Progenitor cell of endocrine pancreas (in vitro differentiated cells): ENCODE measurements around the gene BBS1. TPM values are rescaled to one million over a fixed set of nuclear protein-coding genes. Genes with fewer than 3 reads are reported as not detected.
"Not testable (repeated sequence)": the region's sequence is repeated elsewhere in the genome, so short reads cannot be mapped to it uniquely, and the experiment has no call there.

Experiments
- DNase-seq: peaks from one replicate; pipeline ENCODE4 v3.0.0; 2021; ENCODE audit warnings: low spot score; ENCODE audit not compliant: unreplicated experiment
- H3K27ac Mint-ChIP-seq: 2 replicates; pipeline ENCODE4 v1.8.0; 2021; ENCODE audit warnings: mild to moderate bottlenecking, moderate library complexity, mixed read lengths
- H3K27me3 Mint-ChIP-seq: 2 replicates; pipeline ENCODE4 v1.8.0; 2021; ENCODE audit warnings: mixed read lengths
- H3K36me3 Mint-ChIP-seq: 2 replicates; pipeline ENCODE4 v1.8.0; 2022; ENCODE audit warnings: mixed read lengths; ENCODE audit not compliant: insufficient read depth
- H3K4me1 Mint-ChIP-seq: 2 replicates; pipeline ENCODE4 v1.8.0; 2021; ENCODE audit warnings: low read depth, mixed read lengths
- H3K4me3 Mint-ChIP-seq: 2 replicates; pipeline ENCODE4 v1.8.0; 2021; ENCODE audit warnings: low read depth, mild to moderate bottlenecking, moderate library complexity, mixed read lengths
- H3K9me3 Mint-ChIP-seq: 2 replicates; pipeline ENCODE4 v1.8.0; 2021; ENCODE audit warnings: low read depth, mixed read lengths
- total RNA-seq: library from RNA; stranded (reverse); gene quantifications from 2 replicates; pipeline ENCODE4 v1.2.1, GENCODE V29; 2021
- TF ChIP-seq, protein P1 (sequence below): fragments of 200-600 bp; sonication (generic); IDR thresholded peaks from one replicate; pipeline ENCODE4 v1.5.0; 2021; ENCODE audit warnings: antibody characterized with exemption, mild to moderate bottlenecking; ENCODE audit not compliant: unreplicated experiment

The BBS1 gene
- total RNA-seq, 1 donor from 2014 or later, result 80.3 TPM

DNA sequence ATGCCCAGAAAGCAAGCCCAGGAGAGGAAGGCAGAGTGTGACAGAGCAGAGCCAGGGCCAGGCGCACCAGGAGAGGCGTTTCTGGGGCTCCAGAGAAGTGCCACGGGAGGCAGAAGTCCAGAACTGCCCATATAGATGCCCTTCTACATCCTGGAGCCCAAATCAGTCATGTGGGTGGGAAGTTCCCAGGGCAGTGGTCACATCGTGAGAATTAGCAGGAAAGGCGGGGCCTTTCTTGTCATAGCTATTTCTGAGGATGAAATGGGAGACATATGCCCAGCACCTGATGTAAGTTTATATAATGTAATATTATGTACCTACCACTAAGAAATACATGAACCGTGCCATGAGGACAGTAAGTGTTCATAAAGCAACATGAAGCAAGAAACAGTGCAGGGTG lies 22.3 kb downstream of the BBS1 start:
- Mint-ChIP-seq H3K4me1 (peaks cover 2% of the 10 kb centered on the region), H3K4me3 (no peak overlapping the region), H3K9me3 (no peaks in the 10 kb centered on the region), H3K27me3 (no peaks in the 10 kb centered on the region), H3K36me3 (peaks cover 20% of the 10 kb centered on the region), H3K27ac (no peak overlapping the region)
- TF ChIP-seq, protein P1, sequence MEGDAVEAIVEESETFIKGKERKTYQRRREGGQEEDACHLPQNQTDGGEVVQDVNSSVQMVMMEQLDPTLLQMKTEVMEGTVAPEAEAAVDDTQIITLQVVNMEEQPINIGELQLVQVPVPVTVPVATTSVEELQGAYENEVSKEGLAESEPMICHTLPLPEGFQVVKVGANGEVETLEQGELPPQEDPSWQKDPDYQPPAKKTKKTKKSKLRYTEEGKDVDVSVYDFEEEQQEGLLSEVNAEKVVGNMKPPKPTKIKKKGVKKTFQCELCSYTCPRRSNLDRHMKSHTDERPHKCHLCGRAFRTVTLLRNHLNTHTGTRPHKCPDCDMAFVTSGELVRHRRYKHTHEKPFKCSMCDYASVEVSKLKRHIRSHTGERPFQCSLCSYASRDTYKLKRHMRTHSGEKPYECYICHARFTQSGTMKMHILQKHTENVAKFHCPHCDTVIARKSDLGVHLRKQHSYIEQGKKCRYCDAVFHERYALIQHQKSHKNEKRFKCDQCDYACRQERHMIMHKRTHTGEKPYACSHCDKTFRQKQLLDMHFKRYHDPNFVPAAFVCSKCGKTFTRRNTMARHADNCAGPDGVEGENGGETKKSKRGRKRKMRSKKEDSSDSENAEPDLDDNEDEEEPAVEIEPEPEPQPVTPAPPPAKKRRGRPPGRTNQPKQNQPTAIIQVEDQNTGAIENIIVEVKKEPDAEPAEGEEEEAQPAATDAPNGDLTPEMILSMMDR, result no peak
- DNase-seq, result no peak

DNA sequence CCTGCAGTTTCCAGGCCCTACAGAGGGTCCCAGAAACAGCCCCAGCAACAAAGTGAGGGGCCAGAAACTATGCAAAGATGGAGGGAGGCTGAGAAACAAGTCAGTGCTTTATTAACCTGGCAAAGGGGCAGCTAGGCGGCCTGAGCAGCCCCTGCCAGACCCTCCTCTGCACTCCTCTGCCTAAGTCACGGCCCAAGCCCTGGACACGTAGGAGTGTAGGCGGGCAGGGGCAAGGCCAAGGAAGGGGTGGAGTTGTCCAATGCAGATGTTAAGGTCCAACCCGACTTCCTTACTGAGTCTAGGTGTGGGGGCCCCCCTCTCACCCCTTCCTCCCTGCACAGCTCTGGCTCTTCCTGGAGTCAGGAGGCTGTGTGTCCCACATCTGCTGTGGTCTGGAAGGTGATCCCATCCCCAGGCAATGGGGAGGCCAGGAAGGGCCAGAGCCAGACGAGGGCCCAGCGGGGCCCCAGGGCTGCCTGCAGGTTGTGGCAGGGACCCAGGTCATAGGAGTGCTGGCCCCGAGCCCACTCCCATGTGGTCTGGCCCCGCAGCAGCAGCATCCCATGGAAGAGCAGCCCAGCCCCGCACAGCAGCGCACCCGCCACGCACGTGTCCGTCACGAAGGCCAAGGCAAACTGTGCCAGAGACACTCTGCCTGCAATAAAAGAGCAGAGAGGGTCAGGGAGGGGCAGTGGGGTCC lies 28.9 kb downstream of the BBS1 start:
- Mint-ChIP-seq H3K4me1 (peaks cover 5% of the 10 kb centered on the region), H3K36me3 (peaks cover 22% of the 10 kb centered on the region), H3K4me3 (no peak overlapping the region), H3K27ac (no peak overlapping the region), H3K27me3 (no peaks in the 10 kb centered on the region), H3K9me3 (no peaks in the 10 kb centered on the region)
- TF ChIP-seq, protein P1, result no peak
- DNase-seq, result no peak

DNA sequence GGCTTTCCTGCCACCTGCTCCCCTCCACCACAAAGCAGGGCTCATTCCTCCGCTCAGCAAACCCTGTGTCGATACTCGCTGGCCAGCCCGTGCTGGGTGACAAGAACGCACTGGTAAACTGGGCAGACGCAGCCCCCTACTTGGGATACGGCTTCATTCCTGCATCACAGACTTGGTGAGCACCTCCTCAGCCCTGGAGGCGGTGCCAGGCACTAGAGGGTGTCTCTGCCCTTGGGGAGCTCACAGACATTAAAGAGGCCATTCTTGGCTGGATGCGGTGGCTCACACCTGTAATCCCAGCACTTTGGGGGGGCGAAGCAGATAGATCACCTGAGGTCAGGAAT lies 29.4 kb downstream of the BBS1 start:
- DNase-seq, result no peak
- Mint-ChIP-seq H3K4me1 (peaks cover 6% of the 10 kb centered on the region), H3K36me3 (peaks cover 22% of the 10 kb centered on the region), H3K9me3 (no peaks in the 10 kb centered on the region), H3K4me3 (no peak overlapping the region), H3K27ac (no peak overlapping the region), H3K27me3 (no peaks in the 10 kb centered on the region)
- TF ChIP-seq, protein P1, result no peak

DNA sequence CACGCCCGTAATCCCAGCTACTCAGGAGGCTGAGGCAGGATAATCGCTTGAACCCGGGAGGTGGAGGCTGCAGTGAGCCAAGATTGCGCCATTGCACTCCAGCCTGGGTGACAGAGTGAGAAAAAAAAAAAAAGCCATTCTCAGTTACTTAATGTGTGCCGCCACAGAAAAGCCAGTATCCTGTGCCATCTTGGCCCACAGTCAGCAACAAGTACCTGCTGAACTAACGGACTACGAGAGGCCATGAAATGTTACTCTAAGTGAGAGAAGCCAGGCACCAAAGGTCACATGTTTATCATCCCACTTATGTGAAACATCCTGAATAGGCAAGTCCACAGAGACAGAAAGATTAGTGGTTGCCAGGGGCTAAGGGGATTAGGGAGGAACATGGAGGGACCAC lies 30.2 kb downstream of the BBS1 start:
- H3K9me3 Mint-ChIP-seq, H3K27me3 Mint-ChIP-seq, H3K27ac Mint-ChIP-seq, H3K4me3 Mint-ChIP-seq, DNase-seq, H3K4me1 Mint-ChIP-seq: not testable (repeated sequence)
- peaks cover 18% of the 10 kb centered on the region for H3K36me3 Mint-ChIP-seq

DNA sequence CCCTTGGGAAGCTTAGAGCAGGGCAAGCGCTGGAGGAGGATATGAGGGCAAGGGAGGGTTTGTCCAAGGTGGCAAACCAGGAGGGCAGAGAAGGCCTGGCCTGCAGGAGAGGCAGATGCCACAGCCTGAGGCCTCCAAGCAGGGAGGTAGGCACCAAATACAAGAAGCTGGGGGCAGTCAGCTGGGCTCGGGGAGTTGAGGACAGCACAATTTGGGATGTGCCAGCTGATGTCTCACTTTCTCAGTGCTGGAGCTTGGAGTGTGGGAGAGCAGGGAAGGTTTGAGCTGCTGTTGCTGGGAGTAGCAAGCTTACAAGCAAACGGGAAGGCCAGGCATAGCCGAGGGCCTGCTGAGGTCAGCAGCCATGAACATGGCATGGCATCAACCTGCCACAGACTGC lies 31.5 kb downstream of the BBS1 start:
- no peak overlapping the region for H3K27ac Mint-ChIP-seq
- TF ChIP-seq, protein P1, result no peak

DNA sequence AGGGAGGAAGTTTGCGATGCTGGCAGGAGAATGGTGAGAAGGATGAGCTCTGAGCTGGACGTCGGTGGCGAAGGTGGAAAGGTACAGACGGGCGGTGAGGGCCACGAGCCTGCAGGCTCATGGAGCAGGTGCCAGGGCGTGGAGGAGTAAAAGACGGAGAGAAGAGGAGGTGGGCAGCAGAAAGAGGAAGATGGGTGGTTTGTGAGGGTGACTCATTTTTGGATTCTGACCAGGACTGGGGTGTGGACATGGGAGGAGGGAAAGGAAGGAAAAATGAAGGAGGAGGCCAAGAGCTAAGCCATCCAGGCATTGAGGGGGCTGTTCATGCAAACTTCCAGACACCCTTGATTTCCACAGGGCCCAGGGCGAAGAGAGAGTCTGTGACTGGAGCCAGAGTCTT lies 31.9 kb downstream of the BBS1 start:
- no peaks in the 10 kb centered on the region for H3K27me3 Mint-ChIP-seq
- no peak overlapping the region for H3K4me3 Mint-ChIP-seq

More for the DNA sequence above, 31.5 kb downstream of the BBS1 start:
- DNase-seq, result no peak
- Mint-ChIP-seq H3K9me3 (no peaks in the 10 kb centered on the region), H3K36me3 (peaks cover 12% of the 10 kb centered on the region), H3K4me1 (peaks cover 9% of the 10 kb centered on the region), H3K27me3 (no peaks in the 10 kb centered on the region), H3K4me3 (no peak overlapping the region)

More for the DNA sequence above, 31.9 kb downstream of the BBS1 start:
- DNase-seq, result no peak
- H3K4me1 Mint-ChIP-seq, result peaks cover 10% of the 10 kb centered on the region
- H3K27ac Mint-ChIP-seq, result no peak overlapping the region
- peaks cover 9% of the 10 kb centered on the region for H3K36me3 Mint-ChIP-seq
- no peaks in the 10 kb centered on the region for H3K9me3 Mint-ChIP-seq
- TF ChIP-seq, protein P1, result no peak
